Liver (tissue), 9 donors: ENCODE data around the gene FBXO38. TPM values are rescaled to one million over a fixed set of nuclear protein-coding genes. Genes with fewer than 3 reads are reported as not detected.

Source experiments
- DNase-seq: peaks from one replicate; pipeline ENCODE4 v3.0.0-alpha.2; 2017; ENCODE audit warnings: low spot score
- H3K27ac ChIP-seq, 2 donors: one replicate each; pipeline ENCODE4 v1.7.0; 2013; ENCODE audit warnings: inconsistent platforms in 2 of 2, low read length in 2 of 2, control low read depth in 1 of 2, low read depth in 1 of 2, mild to moderate bottlenecking in 1 of 2
- H3K27me3 ChIP-seq, 4 donors: one replicate each; pipeline versions ENCODE4 v1.6.1 to v1.7.0; 2013; ENCODE audit warnings: low read length in 3 of 4, inconsistent platforms in 1 of 4, mild to moderate bottlenecking in 1 of 4, moderate library complexity in 1 of 4; ENCODE audit not compliant: control insufficient read depth in 4 of 4, insufficient read depth in 4 of 4
- H3K36me3 ChIP-seq, 4 donors: one replicate each; pipeline versions ENCODE4 v1.6.1 to v1.7.0; 2013; ENCODE audit warnings: low read length in 3 of 4, mild to moderate bottlenecking in 3 of 4, low read depth in 1 of 4, moderate library complexity in 1 of 4; ENCODE audit not compliant: control insufficient read depth in 4 of 4, insufficient read depth in 3 of 4
- H3K4me1 ChIP-seq, 4 donors: one replicate each; pipeline versions ENCODE4 v1.6.1 to v1.7.0; 2013; ENCODE audit warnings: low read length in 3 of 4, mild to moderate bottlenecking in 3 of 4, moderate library complexity in 1 of 4; ENCODE audit not compliant: control insufficient read depth in 4 of 4, insufficient read depth in 4 of 4
- H3K4me3 ChIP-seq, 3 donors: one replicate each; pipeline versions ENCODE4 v1.6.1 to v1.7.0; 2013; ENCODE audit warnings: low read length in 3 of 3, control low read depth in 1 of 3, low read depth in 1 of 3, mild to moderate bottlenecking in 1 of 3
- H3K9ac ChIP-seq, 2 donors: one replicate each; pipeline ENCODE4 v1.7.0; 2013; ENCODE audit warnings: low read length in 2 of 2, mild to moderate bottlenecking in 2 of 2, moderate library complexity in 2 of 2, control low read depth in 1 of 2, low read depth in 1 of 2
- H3K9me3 ChIP-seq, 4 donors: one replicate each; pipeline versions ENCODE4 v1.6.1 to v1.7.0; 2013; ENCODE audit warnings: low read length in 3 of 4; ENCODE audit not compliant: control insufficient read depth in 4 of 4
- FOXA1 ChIP-seq: IDR thresholded peaks from 2 replicates; pipeline ENCODE4 v1.6.1; 2016; ENCODE audit warnings: antibody characterized with exemption
- FOXA2 ChIP-seq: IDR thresholded peaks from 2 replicates; pipeline ENCODE4 v1.6.1; 2016; ENCODE audit warnings: antibody characterized with exemption
- GABPA ChIP-seq, 2 donors: IDR thresholded peaks in 1 of 2; conservative IDR thresholded peaks in 1 of 2; 2 replicates each; pipeline ENCODE4 v1.6.1; 2016; ENCODE audit warnings: antibody characterized with exemption in 2 of 2, mild to moderate bottlenecking in 1 of 2, moderate library complexity in 1 of 2
- HNF4G ChIP-seq: IDR thresholded peaks from 2 replicates; pipeline ENCODE4 v1.6.1; 2016; ENCODE audit warnings: antibody characterized with exemption
- NR2F2 ChIP-seq: IDR thresholded peaks from 2 replicates; pipeline ENCODE4 v1.6.1; 2016; ENCODE audit warnings: antibody characterized with exemption
- RAD21 ChIP-seq, 2 donors: IDR thresholded peaks; 2 replicates each; pipeline ENCODE4 v1.6.1; 2016; ENCODE audit warnings: antibody characterized with exemption in 2 of 2, mild to moderate bottlenecking in 2 of 2
- RXRA ChIP-seq, 2 donors: IDR thresholded peaks; 2 replicates each; pipeline ENCODE4 v1.6.1; 2017 to 2018; ENCODE audit warnings: antibody characterized with exemption in 2 of 2, mild to moderate bottlenecking in 1 of 2
- SP1 ChIP-seq: IDR thresholded peaks from 2 replicates; pipeline ENCODE4 v1.6.1; 2018; ENCODE audit warnings: antibody characterized with exemption, mild to moderate bottlenecking
- TAF1 ChIP-seq: conservative IDR thresholded peaks from 2 replicates; pipeline ENCODE4 v1.6.1; 2016; ENCODE audit warnings: antibody characterized with exemption, mild to moderate bottlenecking
- WGBS: extraction: QIAGEN DNeasy Blood & Tissue Kit; methylation state at CpG from one replicate; pipeline ENCODE4 v1.1.7; 2013; 5-methylcytosine and 5-hydroxymethylcytosine counted together
- polyA plus RNA-seq, 2 donors: library from polyadenylated mRNA; stranded (reverse) in 1 of 2; unstranded in 1 of 2; fragments of 200-250 nt in 1 of 2; fragments of >200 nt in 1 of 2; fragmentation: Nextera tagmentation in 1 of 2; extraction: Ambion mirVana in 1 of 2; gene quantifications; one replicate each; pipeline versions ENCODE4 v1.2.1 to v1.2.3, GENCODE V29; 2013 to 2015
- total RNA-seq, 2 donors: library from RNA; depleted of rRNA; stranded (reverse); fragments of >200 nt; gene quantifications; one replicate each; pipeline ENCODE4 v1.2.3, GENCODE V29; 2014
- TF ChIP-seq, protein P1 (sequence below): fragments of 150-350 bp; IDR thresholded peaks from 2 replicates; pipeline ENCODE4 v1.5.1; 2017; ENCODE audit warnings: improper control_type of control experiment, low read depth, low read length; ENCODE audit not compliant: missing input control
- TF ChIP-seq, protein P2 (sequence below): IDR thresholded peaks from 2 replicates; pipeline ENCODE4 v1.6.1; 2016; ENCODE audit warnings: antibody characterized with exemption
- TF ChIP-seq, protein P3 (sequence below): IDR thresholded peaks from 2 replicates; pipeline ENCODE4 v1.6.1; 2016; ENCODE audit warnings: antibody characterized with exemption
- TF ChIP-seq, protein P4 (sequence below): IDR thresholded peaks from 2 replicates; pipeline ENCODE4 v1.6.1; 2016; ENCODE audit warnings: antibody characterized with exemption, mild to moderate bottlenecking
- TF ChIP-seq, protein P5 (sequence below): IDR thresholded peaks from 2 replicates; pipeline ENCODE4 v1.6.1; 2016; ENCODE audit warnings: antibody characterized with exemption
- donor health status: healthy.
- donor health status: healthy.
- donor health status: healthy.
- donor health status: healthy.
- donor health status: healthy.

Gene FBXO38
- total and polyA plus RNA-seq, 4 donors = 8.2 to 40.9 (median 25.3) TPM

DNA sequence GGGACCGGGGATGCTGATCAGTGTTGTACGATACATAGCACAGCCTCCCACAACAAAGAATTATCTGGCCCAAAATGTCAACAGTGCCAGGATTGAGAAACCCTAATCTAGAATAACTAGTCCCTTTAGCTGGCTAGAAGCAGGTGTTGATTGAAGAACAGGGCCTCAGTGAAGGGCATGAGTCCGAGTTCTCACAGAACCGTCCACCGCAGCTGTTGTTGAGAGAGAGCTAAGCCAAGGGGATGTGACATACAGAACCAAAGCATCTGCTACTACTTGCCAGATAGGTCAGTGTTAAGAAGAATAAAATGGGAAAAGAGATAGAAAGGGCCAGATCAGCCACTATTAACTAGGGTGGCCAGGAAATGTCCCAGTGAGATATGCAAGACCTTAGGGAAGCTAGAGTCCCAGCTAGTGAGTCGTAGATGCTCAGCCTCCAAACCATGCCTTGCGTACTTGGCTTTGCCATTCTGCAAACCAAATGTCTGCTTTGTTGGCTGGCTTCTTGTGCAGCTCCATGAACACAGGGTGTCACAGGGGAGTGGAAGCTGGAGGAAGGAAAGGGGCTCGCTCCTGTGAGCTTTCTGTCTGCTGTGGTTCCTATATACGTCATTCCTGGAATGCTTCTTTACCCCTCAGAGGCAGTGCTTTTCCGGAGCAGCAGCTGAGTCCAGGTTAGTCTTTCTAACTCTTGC lies 68.9 kb downstream of the FBXO38 start:
- Histone ChIP-seq H3K27me3 (no peaks in the 10 kb centered on the region), H3K9ac (no peak overlapping the region), H3K4me1 (peaks cover 0 to 8% (median 4%) of the 10 kb centered on the region in 4 donors), H3K4me3 (no peak overlapping the region), H3K36me3 (no peaks in the 10 kb centered on the region), H3K27ac (no peak overlapping the region), H3K9me3 (no peaks in the 10 kb centered on the region)
- DNase-seq = no peak
- WGBS = 92% methylated on average over 10 of the region's 10 CpGs
- no peak for TF ChIP-seq TAF1
- TF ChIP-seq, protein P1, sequence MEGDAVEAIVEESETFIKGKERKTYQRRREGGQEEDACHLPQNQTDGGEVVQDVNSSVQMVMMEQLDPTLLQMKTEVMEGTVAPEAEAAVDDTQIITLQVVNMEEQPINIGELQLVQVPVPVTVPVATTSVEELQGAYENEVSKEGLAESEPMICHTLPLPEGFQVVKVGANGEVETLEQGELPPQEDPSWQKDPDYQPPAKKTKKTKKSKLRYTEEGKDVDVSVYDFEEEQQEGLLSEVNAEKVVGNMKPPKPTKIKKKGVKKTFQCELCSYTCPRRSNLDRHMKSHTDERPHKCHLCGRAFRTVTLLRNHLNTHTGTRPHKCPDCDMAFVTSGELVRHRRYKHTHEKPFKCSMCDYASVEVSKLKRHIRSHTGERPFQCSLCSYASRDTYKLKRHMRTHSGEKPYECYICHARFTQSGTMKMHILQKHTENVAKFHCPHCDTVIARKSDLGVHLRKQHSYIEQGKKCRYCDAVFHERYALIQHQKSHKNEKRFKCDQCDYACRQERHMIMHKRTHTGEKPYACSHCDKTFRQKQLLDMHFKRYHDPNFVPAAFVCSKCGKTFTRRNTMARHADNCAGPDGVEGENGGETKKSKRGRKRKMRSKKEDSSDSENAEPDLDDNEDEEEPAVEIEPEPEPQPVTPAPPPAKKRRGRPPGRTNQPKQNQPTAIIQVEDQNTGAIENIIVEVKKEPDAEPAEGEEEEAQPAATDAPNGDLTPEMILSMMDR = no peak
- TF ChIP-seq SP1 = no peak
- TF ChIP-seq, protein P2, sequence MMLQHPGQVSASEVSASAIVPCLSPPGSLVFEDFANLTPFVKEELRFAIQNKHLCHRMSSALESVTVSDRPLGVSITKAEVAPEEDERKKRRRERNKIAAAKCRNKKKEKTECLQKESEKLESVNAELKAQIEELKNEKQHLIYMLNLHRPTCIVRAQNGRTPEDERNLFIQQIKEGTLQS = no peak
- no peak for TF ChIP-seq NR2F2
- TF ChIP-seq RXRA (IDR thresholded peaks at IDR 0.05) = no peak
- TF ChIP-seq, protein P3, sequence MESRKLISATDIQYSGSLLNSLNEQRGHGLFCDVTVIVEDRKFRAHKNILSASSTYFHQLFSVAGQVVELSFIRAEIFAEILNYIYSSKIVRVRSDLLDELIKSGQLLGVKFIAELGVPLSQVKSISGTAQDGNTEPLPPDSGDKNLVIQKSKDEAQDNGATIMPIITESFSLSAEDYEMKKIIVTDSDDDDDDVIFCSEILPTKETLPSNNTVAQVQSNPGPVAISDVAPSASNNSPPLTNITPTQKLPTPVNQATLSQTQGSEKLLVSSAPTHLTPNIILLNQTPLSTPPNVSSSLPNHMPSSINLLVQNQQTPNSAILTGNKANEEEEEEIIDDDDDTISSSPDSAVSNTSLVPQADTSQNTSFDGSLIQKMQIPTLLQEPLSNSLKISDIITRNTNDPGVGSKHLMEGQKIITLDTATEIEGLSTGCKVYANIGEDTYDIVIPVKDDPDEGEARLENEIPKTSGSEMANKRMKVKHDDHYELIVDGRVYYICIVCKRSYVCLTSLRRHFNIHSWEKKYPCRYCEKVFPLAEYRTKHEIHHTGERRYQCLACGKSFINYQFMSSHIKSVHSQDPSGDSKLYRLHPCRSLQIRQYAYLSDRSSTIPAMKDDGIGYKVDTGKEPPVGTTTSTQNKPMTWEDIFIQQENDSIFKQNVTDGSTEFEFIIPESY = no peak
- TF ChIP-seq, protein P4, sequence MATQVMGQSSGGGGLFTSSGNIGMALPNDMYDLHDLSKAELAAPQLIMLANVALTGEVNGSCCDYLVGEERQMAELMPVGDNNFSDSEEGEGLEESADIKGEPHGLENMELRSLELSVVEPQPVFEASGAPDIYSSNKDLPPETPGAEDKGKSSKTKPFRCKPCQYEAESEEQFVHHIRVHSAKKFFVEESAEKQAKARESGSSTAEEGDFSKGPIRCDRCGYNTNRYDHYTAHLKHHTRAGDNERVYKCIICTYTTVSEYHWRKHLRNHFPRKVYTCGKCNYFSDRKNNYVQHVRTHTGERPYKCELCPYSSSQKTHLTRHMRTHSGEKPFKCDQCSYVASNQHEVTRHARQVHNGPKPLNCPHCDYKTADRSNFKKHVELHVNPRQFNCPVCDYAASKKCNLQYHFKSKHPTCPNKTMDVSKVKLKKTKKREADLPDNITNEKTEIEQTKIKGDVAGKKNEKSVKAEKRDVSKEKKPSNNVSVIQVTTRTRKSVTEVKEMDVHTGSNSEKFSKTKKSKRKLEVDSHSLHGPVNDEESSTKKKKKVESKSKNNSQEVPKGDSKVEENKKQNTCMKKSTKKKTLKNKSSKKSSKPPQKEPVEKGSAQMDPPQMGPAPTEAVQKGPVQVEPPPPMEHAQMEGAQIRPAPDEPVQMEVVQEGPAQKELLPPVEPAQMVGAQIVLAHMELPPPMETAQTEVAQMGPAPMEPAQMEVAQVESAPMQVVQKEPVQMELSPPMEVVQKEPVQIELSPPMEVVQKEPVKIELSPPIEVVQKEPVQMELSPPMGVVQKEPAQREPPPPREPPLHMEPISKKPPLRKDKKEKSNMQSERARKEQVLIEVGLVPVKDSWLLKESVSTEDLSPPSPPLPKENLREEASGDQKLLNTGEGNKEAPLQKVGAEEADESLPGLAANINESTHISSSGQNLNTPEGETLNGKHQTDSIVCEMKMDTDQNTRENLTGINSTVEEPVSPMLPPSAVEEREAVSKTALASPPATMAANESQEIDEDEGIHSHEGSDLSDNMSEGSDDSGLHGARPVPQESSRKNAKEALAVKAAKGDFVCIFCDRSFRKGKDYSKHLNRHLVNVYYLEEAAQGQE = no peak
- TF ChIP-seq GABPA (IDR thresholded peaks at IDR 0.05 in 1 of 2, conservative IDR thresholded peaks at IDR 0.05 in 1 of 2) = no peak
- no peak for TF ChIP-seq FOXA2
- TF ChIP-seq HNF4G = no peak

DNA sequence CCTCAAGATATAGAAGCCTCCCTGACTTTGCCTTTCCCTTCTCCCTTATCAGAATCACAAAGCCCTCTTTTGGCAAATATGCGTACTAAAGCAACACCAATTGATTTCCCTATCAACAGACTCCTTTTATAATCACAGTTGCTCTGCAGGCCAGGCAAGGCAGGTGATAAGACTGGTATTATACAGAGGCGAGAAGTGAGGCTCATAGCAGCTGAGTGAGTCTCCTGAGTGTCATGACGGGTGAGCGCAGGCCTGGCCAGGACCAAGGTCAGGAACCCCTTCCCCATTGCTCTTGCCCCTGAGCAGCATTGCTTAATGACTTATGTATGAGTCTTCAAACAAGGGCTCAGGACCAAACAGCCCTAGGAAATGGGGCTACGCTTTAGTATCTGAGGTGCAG lies 70.8 kb downstream of the FBXO38 start:
- Histone ChIP-seq H3K27me3 (no peaks in the 10 kb centered on the region), H3K36me3 (no peaks in the 10 kb centered on the region), H3K4me3 (no peak overlapping the region), H3K4me1 (peaks cover 0 to 8% (median 4%) of the 10 kb centered on the region in 4 donors), H3K9ac (no peak overlapping the region), H3K9me3 (no peaks in the 10 kb centered on the region), H3K27ac (no peak overlapping the region)
- TF ChIP-seq RXRA (IDR thresholded peaks at IDR 0.05) = no peak
- no peak for TF ChIP-seq GABPA (IDR thresholded peaks at IDR 0.05 in 1 of 2, conservative IDR thresholded peaks at IDR 0.05 in 1 of 2)
- no peak for TF ChIP-seq TAF1
- TF ChIP-seq, protein P1 = no peak
- TF ChIP-seq FOXA1 = no peak
- no peak for TF ChIP-seq RAD21 (IDR thresholded peaks at IDR 0.05)
- TF ChIP-seq, protein P2 = no peak
- TF ChIP-seq, protein P5, sequence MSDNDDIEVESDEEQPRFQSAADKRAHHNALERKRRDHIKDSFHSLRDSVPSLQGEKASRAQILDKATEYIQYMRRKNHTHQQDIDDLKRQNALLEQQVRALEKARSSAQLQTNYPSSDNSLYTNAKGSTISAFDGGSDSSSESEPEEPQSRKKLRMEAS = no peak
- TF ChIP-seq, protein P3 = no peak
- WGBS = 82% methylated on average over 5 of the region's 5 CpGs
- no peak for DNase-seq
